GM12878 (cell line): ENCODE data around the gene RBMXL2. TPM values are rescaled to one million over a fixed set of nuclear protein-coding genes. Genes with fewer than 3 reads are reported as not detected.

Source experiments
- ATAC-seq: fragments of 200-7000 bp; cut with Tn5 transposase; 3 replicates; pipeline ENCODE4 v1.9.1; 2020; ENCODE audit warnings: mild to moderate bottlenecking, moderate library complexity
- BruUV-seq: library from RNA; stranded (reverse); fragments of 400-500 nt; replicated peaks from 2 replicates; lab custom pipeline; 2021; lab: Mats Ljungman, UMichigan
- CTCF ChIA-PET: fragments of 300-600 bp; sonication (Branson Sonifier 250); formaldehyde crosslinking; extraction: SDS; loops from one replicate; lab custom pipeline; 2021; ENCODE audit warnings: inconsistent platforms; lab: Yijun Ruan, JAX
- POLR2A ChIA-PET: fragments of 350-600 bp; formaldehyde crosslinking; extraction: SDS; loops from one replicate; lab custom pipeline; 2021; ENCODE audit warnings: inconsistent platforms; lab: Charles Lee
- RAD21 ChIA-PET: fragments of 300-600 bp; sonication (Branson Sonifier 250); formaldehyde crosslinking; loops from one replicate; lab custom pipeline; 2023; ENCODE audit warnings: antibody characterized with exemption; ENCODE audit not compliant: unreplicated experiment; lab: Charles Lee
- SMC1A ChIA-PET: fragments of 300-600 bp; sonication (Branson Sonifier 250); formaldehyde crosslinking; loops from one replicate; lab custom pipeline; 2023; ENCODE audit not compliant: unreplicated experiment, uncharacterized antibody; lab: Charles Lee
- DNase-seq: peaks from one replicate; pipeline ENCODE4 v3.0.0-alpha.2; 2011; ENCODE audit warnings: low read depth, low spot score
- FAIRE-seq: peaks from 3 replicates; lab custom pipeline; 2011; peaks lifted over from hg19 to GRCh38; lab: Jason Lieb, UNC
- H2AFZ ChIP-seq: 2 replicates; pipeline ENCODE4 v1.6.0; 2011; ENCODE audit warnings: low read depth, low read length, control low read depth; ENCODE audit not compliant: control insufficient read depth
- H3K27ac ChIP-seq: 2 replicates; pipeline ENCODE4 v1.5.1; 2011; ENCODE audit warnings: control low read depth; ENCODE audit not compliant: control insufficient read depth, insufficient read depth
- H3K27me3 ChIP-seq, 2 experiments: replicated peaks in 1 of 2; 2 replicates each; pipeline versions ENCODE4 v1.6.0 to v1.6.1; 2011; ENCODE audit warnings: low read length in 1 of 2; ENCODE audit not compliant: control insufficient read depth in 2 of 2, insufficient read depth in 2 of 2
- H3K36me3 ChIP-seq, 2 experiments: 2 replicates each; pipeline ENCODE4 v1.5.1; 2011; ENCODE audit warnings: low read length in 1 of 2; ENCODE audit not compliant: control insufficient read depth in 2 of 2, insufficient read depth in 2 of 2
- H3K4me1 ChIP-seq: 2 replicates; pipeline ENCODE4 v1.6.1; 2011; ENCODE audit warnings: mild to moderate bottlenecking, low read length, moderate library complexity, mixed read lengths; ENCODE audit not compliant: control insufficient read depth, insufficient read depth
- H3K4me2 ChIP-seq: 2 replicates; pipeline ENCODE4 v1.6.0; 2011; ENCODE audit warnings: control low read depth; ENCODE audit not compliant: control insufficient read depth, insufficient read depth
- H3K4me3 ChIP-seq: fragments of 200-600 bp; sonication (generic); 2 replicates; pipeline ENCODE4 v1.5.1; 2016
- H3K79me2 ChIP-seq: 2 replicates; pipeline ENCODE4 v1.6.0; 2011; ENCODE audit warnings: low read length; ENCODE audit not compliant: control insufficient read depth, insufficient read depth
- H3K9ac ChIP-seq: 2 replicates; pipeline ENCODE4 v1.8.0; 2011; ENCODE audit warnings: low read length, control low read depth, mixed read lengths; ENCODE audit not compliant: control insufficient read depth, insufficient read depth
- H3K9me3 ChIP-seq: replicated peaks from 3 replicates; pipeline ENCODE4 v1.5.1; 2011; ENCODE audit warnings: mild to moderate bottlenecking, low read length; ENCODE audit not compliant: control insufficient read depth, insufficient read depth
- H4K20me1 ChIP-seq: 2 replicates; pipeline ENCODE4 v1.6.0; 2011; ENCODE audit not compliant: control insufficient read depth, insufficient read depth
- BCLAF1 ChIP-seq: fragments of 450-650 bp; IDR thresholded peaks from 2 replicates; pipeline ENCODE4 v1.6.1; 2017; ENCODE audit warnings: antibody characterized with exemption, mild to moderate bottlenecking, moderate library complexity
- EP300 ChIP-seq, 2 experiments: fragments of 150-350 bp in 1 of 2; IDR thresholded peaks; 2 replicates each; pipeline ENCODE4 v1.6.1; 2011 to 2012; ENCODE audit warnings: low read depth in 2 of 2, low read length in 2 of 2, borderline replicate concordance in 1 of 2, improper control_type of control experiment in 1 of 2, inconsistent platforms in 1 of 2; ENCODE audit not compliant: control insufficient read depth in 1 of 2
- ETV6 ChIP-seq, 2 experiments: fragments of 450-650 bp in 1 of 2; IDR thresholded peaks in 1 of 2; conservative IDR thresholded peaks in 1 of 2; 2 replicates each; pipeline ENCODE4 v1.6.1; 2014; ENCODE audit warnings: antibody characterized with exemption in 1 of 2, borderline replicate concordance in 1 of 2, low read depth in 1 of 2, mild to moderate bottlenecking in 1 of 2, moderate library complexity in 1 of 2
- FOXK2 ChIP-seq: fragments of 450-650 bp; IDR thresholded peaks from 2 replicates; pipeline ENCODE4 v1.6.1; 2017; ENCODE audit warnings: mild to moderate bottlenecking, moderate library complexity
- HDAC2 ChIP-seq: fragments of 200-600 bp; sonication (generic); IDR thresholded peaks from 2 replicates; pipeline ENCODE4 v1.6.1; 2017
- MXI1 ChIP-seq: fragments of 150-350 bp; IDR thresholded peaks from 2 replicates; pipeline ENCODE4 v1.6.1; 2011; ENCODE audit warnings: low read depth, mild to moderate bottlenecking, inconsistent platforms, low read length, improper control_type of control experiment
- NR2F1 ChIP-seq: fragments of 450-650 bp; conservative IDR thresholded peaks from 2 replicates; pipeline ENCODE4 v1.6.1; 2017; ENCODE audit warnings: mild to moderate bottlenecking
- NRF1 ChIP-seq: conservative IDR thresholded peaks from 2 replicates; pipeline ENCODE4 v1.6.1; 2011; ENCODE audit warnings: mild to moderate bottlenecking, low read depth, low read length, improper control_type of control experiment
- RUNX3 ChIP-seq: IDR thresholded peaks from 2 replicates; pipeline ENCODE4 v1.6.1; 2012; ENCODE audit warnings: low read length, inconsistent platforms
- SMAD1 ChIP-seq: fragments of 450-650 bp; IDR thresholded peaks from 2 replicates; pipeline ENCODE4 v1.6.1; 2018; ENCODE audit warnings: mild to moderate bottlenecking, low read depth; ENCODE audit not compliant: partially characterized antibody
- SMARCA5 ChIP-seq: fragments of 450-650 bp; IDR thresholded peaks from 2 replicates; pipeline ENCODE4 v1.6.1; 2017; ENCODE audit warnings: mild to moderate bottlenecking
- SP1 ChIP-seq: IDR thresholded peaks from one replicate; pipeline ENCODE4 v1.6.1; 2011; ENCODE audit warnings: low read depth, low read length
- SREBF1 ChIP-seq: IDR thresholded peaks from 2 replicates; pipeline ENCODE4 v1.6.1; 2012; ENCODE audit warnings: mild to moderate bottlenecking, low read length
- ZBED1 ChIP-seq: IDR thresholded peaks from 2 replicates; pipeline ENCODE4 v1.6.1; 2016; ENCODE audit warnings: borderline replicate concordance
- ZNF24 ChIP-seq: fragments of 450-650 bp; IDR thresholded peaks from 2 replicates; pipeline ENCODE4 v1.6.1; 2017; ENCODE audit warnings: antibody characterized with exemption, mild to moderate bottlenecking
- ZNF622 ChIP-seq: fragments of 450-650 bp; IDR thresholded peaks from 2 replicates; pipeline ENCODE4 v1.6.1; 2017; ENCODE audit warnings: mild to moderate bottlenecking, inconsistent platforms
- WGBS: methylation state at CpG from one replicate; pipeline ENCODE4 v1.1.6; 2016; ENCODE audit warnings: low lambda C conversion rate; ENCODE audit not compliant: insufficient replicate concordance, insufficient coverage; ENCODE audit errors: missing lambda C conversion rate; 5-methylcytosine and 5-hydroxymethylcytosine counted together
- in situ Hi-C: fragments of 300-500 bp; cut with MboI; formaldehyde crosslinking; loops from 9 replicates; pipeline ENCODE4 v1.14.3; 2018; ENCODE audit warnings: mixed read lengths
- intact Hi-C: fragments of 100-400 bp; cut with micrococcal nuclease; formaldehyde crosslinking; loops from one replicate; pipeline ENCODE4 v1.14.2; 2022; ENCODE audit not compliant: unreplicated experiment
- polyA plus RNA-seq, 11 experiments: library from polyadenylated mRNA; depleted of rRNA in 4 of 11; unstranded in 6 of 11; stranded (reverse) in 5 of 11; fragments of >200 nt; fragmentation: Nextera tagmentation in 4 of 11; fragmentation: Illumina TruSeq in 1 of 11; extraction: Ambion mirVana in 4 of 11; extraction: Trizol in 1 of 11; gene quantifications; 1 replicate in 1 of 11; 2 replicates in 10 of 11; pipeline versions ENCODE4 v1.2.1 to v1.2.3, GENCODE V29; 2011 to 2016; ENCODE audit warnings: inconsistent platforms in 2 of 11, missing spikeins in 2 of 11, low read depth in 1 of 11
- total RNA-seq, 4 experiments: library from RNA; depleted of rRNA in 3 of 4; stranded (reverse); fragments of >200 nt in 3 of 4; fragmentation: Illumina TruSeq in 1 of 4; extraction: Trizol in 1 of 4; gene quantifications; 2 replicates each; pipeline versions ENCODE4 v1.2.1 to v1.2.3, GENCODE V29; 2013 to 2021
- TF ChIP-seq, protein P1 (sequence below): IDR thresholded peaks from 2 replicates; pipeline ENCODE4 v1.6.1; 2012; ENCODE audit warnings: low read depth, low read length, improper control_type of control experiment

Gene RBMXL2
- total and polyA plus RNA-seq, 10 of the 15 experiments (the other 5 are each of a cell fraction or from before 2014, with no cell fraction given), result not detected

GRCh38 chr11:7115780-7116179 is 27.0 kb downstream of the RBMXL2 start:
- in situ Hi-C loops, result no loop called here

GRCh38 chr11:7116370-7116769 is 27.6 kb downstream of the RBMXL2 start:
- TF ChIP-seq BCLAF1 (no peak), EP300 (IDR thresholded peaks at IDR 0.05; ENCODE audit: borderline replicate concordance in 1 of 2, control insufficient read depth in 1 of 2, low read depth in 2 of 2, low read length in 2 of 2) (no peak), SMARCA5 (no peak), SMAD1 (no peak), SREBF1 (no peak), ZNF24 (no peak), ZBED1 (no peak), MXI1 (no peak), RUNX3 (no peak), NRF1 (no peak), NR2F1 (no peak), SP1 (no peak)
- ChIA-PET RAD21 (no interaction called here), POLR2A (no interaction called here), CTCF (no interaction called here), SMC1A (no interaction called here)
- 62% methylated on average over 3 of the region's 3 CpGs for WGBS
- in situ Hi-C loops, result no loop called here
- H2AFZ ChIP-seq, result no peak overlapping the region
- no peaks in the 10 kb centered on the region for H3K27me3 ChIP-seq
- no peak overlapping the region for H3K4me2 ChIP-seq
- H3K4me1 ChIP-seq, result no peaks in the 10 kb centered on the region
- H3K4me3 ChIP-seq, result no peak overlapping the region
- no TSS peak for BruUV-seq
- no peak for DNase-seq
- FAIRE-seq, result no peak
- H3K79me2 ChIP-seq, result no peaks in the 10 kb centered on the region
- H3K36me3 ChIP-seq, result no peaks in the 10 kb centered on the region
- no peaks in the 10 kb centered on the region for H4K20me1 ChIP-seq
- no peak overlapping the region for H3K9ac ChIP-seq
- intact Hi-C loops, result no loop called here
- ATAC-seq, result no peak
- H3K9me3 ChIP-seq, result no peaks in the 10 kb centered on the region
- no peak overlapping the region for H3K27ac ChIP-seq

More at GRCh38 chr11:7115780-7116179, 27.0 kb downstream of the RBMXL2 start:
- DNase-seq (no peak), ATAC-seq (no peak), FAIRE-seq (no peak)
- H4K20me1 ChIP-seq, result no peaks in the 10 kb centered on the region
- no peaks in the 10 kb centered on the region for H3K9me3 ChIP-seq
- RAD21 ChIA-PET, result no interaction called here
- intact Hi-C loops, result no loop called here
- SMC1A ChIA-PET, result no interaction called here
- H3K4me1 ChIP-seq, result no peaks in the 10 kb centered on the region
- POLR2A ChIA-PET, result no interaction called here
- WGBS, result 0% methylated on average over 1 of the region's 1 CpG
- H2AFZ ChIP-seq, result no peak overlapping the region
- H3K27ac ChIP-seq, result no peak overlapping the region
- CTCF ChIA-PET, result no interaction called here
- no peaks in the 10 kb centered on the region for H3K27me3 ChIP-seq
- no peak overlapping the region for H3K4me2 ChIP-seq
- BruUV-seq, result no TSS peak
- H3K36me3 ChIP-seq, result no peaks in the 10 kb centered on the region
- no peak overlapping the region for H3K4me3 ChIP-seq
- H3K9ac ChIP-seq, result no peak overlapping the region
- no peak for TF ChIP-seq ETV6 (conservative IDR thresholded peaks at IDR 0.05 in 1 of 2, IDR thresholded peaks at IDR 0.05 in 1 of 2; ENCODE audit: borderline replicate concordance in 1 of 2, low read depth in 1 of 2)
- TF ChIP-seq, protein P1, sequence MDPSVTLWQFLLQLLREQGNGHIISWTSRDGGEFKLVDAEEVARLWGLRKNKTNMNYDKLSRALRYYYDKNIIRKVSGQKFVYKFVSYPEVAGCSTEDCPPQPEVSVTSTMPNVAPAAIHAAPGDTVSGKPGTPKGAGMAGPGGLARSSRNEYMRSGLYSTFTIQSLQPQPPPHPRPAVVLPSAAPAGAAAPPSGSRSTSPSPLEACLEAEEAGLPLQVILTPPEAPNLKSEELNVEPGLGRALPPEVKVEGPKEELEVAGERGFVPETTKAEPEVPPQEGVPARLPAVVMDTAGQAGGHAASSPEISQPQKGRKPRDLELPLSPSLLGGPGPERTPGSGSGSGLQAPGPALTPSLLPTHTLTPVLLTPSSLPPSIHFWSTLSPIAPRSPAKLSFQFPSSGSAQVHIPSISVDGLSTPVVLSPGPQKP, result no peak
- no peak for TF ChIP-seq HDAC2
- no peak for TF ChIP-seq ZNF622
- TF ChIP-seq FOXK2, result no peak
- no peaks in the 10 kb centered on the region for H3K79me2 ChIP-seq
